Fibroblast of skin of abdomen (primary cell): ENCODE results near the gene CTNS. TPM values are rescaled to one million over a fixed set of nuclear protein-coding genes. Genes with fewer than 3 reads are reported as not detected.

ENCODE experiments used
- DNase-seq: peaks from one replicate; pipeline ENCODE4 v3.0.0-alpha.2; 2013
- polyA plus RNA-seq, 2 experiments: library from polyadenylated mRNA; unstranded; fragments of 120-200 nt; gene quantifications; one replicate each; pipeline ENCODE4 v1.2.1, GENCODE V29; 2013; ENCODE audit not compliant: insufficient read length in 2 of 2

Gene CTNS
- 9.1 TPM for polyA plus RNA-seq (2013, experiment 1 of 2; ENCODE audit: insufficient read length)
- 9.4 TPM for polyA plus RNA-seq (2013, experiment 2 of 2; ENCODE audit: insufficient read length)

GRCh38 chr17:3636154-3636907, at the start of gene CTNS, which contains the start of gene SHPK:
Gene CTNS (plus strand): TSS chr17:3636760. CDS start chr17:3640207, 3,447 bp downstream.
Gene SHPK (minus strand): TSS chr17:3636250. CDS start chr17:3636219, 31 bp downstream.
- peak; percentile 96 for DNase-seq

GRCh38 chr17:3589784-3590183, 46.8 kb upstream of the CTNS start:
- no peak for DNase-seq

GRCh38 chr17:3590231-3590630, 46.3 kb upstream of the CTNS start:
- DNase-seq: no peak

- no peak for DNase-seq
Measured at GRCh38 chr17:3590768-3591167, 45.8 kb upstream of the CTNS start.

- no peak for DNase-seq
Measured at GRCh38 chr17:3592216-3592860, 44.2 kb upstream of the CTNS start.

- DNase-seq: no peak
Measured at GRCh38 chr17:3593384-3593783, 43.2 kb upstream of the CTNS start.

GRCh38 chr17:3594051-3594800, 42.3 kb upstream of the CTNS start:
- peak; percentile 94 for DNase-seq

GRCh38 chr17:3594976-3595375, 41.6 kb upstream of the CTNS start:
- DNase-seq: peak; percentile 76

GRCh38 chr17:3596804-3597464, 39.6 kb upstream of the CTNS start:
- DNase-seq: no peak

- no peak for DNase-seq
Measured at GRCh38 chr17:3598078-3598477, 38.5 kb upstream of the CTNS start.

- DNase-seq: no peak
Measured at GRCh38 chr17:3600529-3601205, 35.9 kb upstream of the CTNS start.

GRCh38 chr17:3602499-3602898, 34.1 kb upstream of the CTNS start:
- DNase-seq: no peak

GRCh38 chr17:3603119-3603869, 33.3 kb upstream of the CTNS start:
- peak; percentile 77 for DNase-seq

- no peak for DNase-seq
Measured at GRCh38 chr17:3603870-3604259, 32.7 kb upstream of the CTNS start.

- DNase-seq: no peak
Measured at GRCh38 chr17:3609689-3610088, 26.9 kb upstream of the CTNS start.

GRCh38 chr17:3610523-3610922, 26.0 kb upstream of the CTNS start:
- DNase-seq: no peak

- DNase-seq: no peak
Measured at GRCh38 chr17:3613124-3613523, 23.4 kb upstream of the CTNS start.

- DNase-seq: no peak
Measured at GRCh38 chr17:3615160-3615870, 21.2 kb upstream of the CTNS start.

- no peak for DNase-seq
Measured at GRCh38 chr17:3621146-3621720, 15.3 kb upstream of the CTNS start.

GRCh38 chr17:3622977-3623594, 13.5 kb upstream of the CTNS start:
- DNase-seq: no peak
